Fibroblast of gingiva (primary cell): ENCODE results near the gene CSRP1.
"Not testable (repeated sequence)": the region's sequence is repeated elsewhere in the genome, so short reads cannot be mapped to it uniquely, and the experiment has no call there.

Source experiments
- DNase-seq: peaks from one replicate; pipeline ENCODE4 v3.0.0-alpha.2; 2011; ENCODE audit warnings: low read depth

CSRP1 gene

GRCh38 chr1:201478666-201479065 is 28.3 kb downstream of the CSRP1 start:
- DNase-seq: not testable (repeated sequence)

GRCh38 chr1:201476670-201477344 is 30.1 kb downstream of the CSRP1 start:
- DNase-seq: no peak

GRCh38 chr1:201475915-201476669 is 30.8 kb downstream of the CSRP1 start:
- DNase-seq: no peak

GRCh38 chr1:201475130-201475529 is 31.8 kb downstream of the CSRP1 start:
- DNase-seq: no peak

GRCh38 chr1:201473296-201473695 is 33.6 kb downstream of the CSRP1 start:
- no peak for DNase-seq

GRCh38 chr1:201472321-201472720 is 34.6 kb downstream of the CSRP1 start:
- DNase-seq: not testable (repeated sequence)

- peak; percentile 81 for DNase-seq
Observed at GRCh38 chr1:201471772-201472171, 35.2 kb downstream of the CSRP1 start.

- no peak for DNase-seq
Observed at GRCh38 chr1:201470581-201470980, 36.3 kb downstream of the CSRP1 start.

- DNase-seq: no peak
Observed at GRCh38 chr1:201469645-201470074, 37.3 kb downstream of the CSRP1 start.

GRCh38 chr1:201468844-201469644 is 37.9 kb downstream of the CSRP1 start, which contains the start of gene PHLDA3:
PHLDA3 (minus strand) TSS chr1:201469188; CDS start chr1:201468786, 402 bp downstream.
- DNase-seq: peak; percentile 93

GRCh38 chr1:201468501-201468843 is 38.5 kb downstream of the CSRP1 start:
- peak; percentile 37 for DNase-seq

GRCh38 chr1:201466492-201466891 is 40.4 kb downstream of the CSRP1 start:
- peak; percentile 88 for DNase-seq

GRCh38 chr1:201465698-201466290 is 41.1 kb downstream of the CSRP1 start:
- DNase-seq: no peak

- DNase-seq: peak; percentile 48
Observed at GRCh38 chr1:201463071-201463552, 43.8 kb downstream of the CSRP1 start.

- peak; percentile 98 for DNase-seq
Observed at GRCh38 chr1:201461645-201462441, 45.1 kb downstream of the CSRP1 start.

- peak; percentile 92 for DNase-seq
Observed at GRCh38 chr1:201460814-201461644, 45.9 kb downstream of the CSRP1 start.

- DNase-seq: no peak
Observed at GRCh38 chr1:201459775-201460174, 47.1 kb downstream of the CSRP1 start.

- DNase-seq: no peak
Observed at GRCh38 chr1:201459052-201459451, 47.9 kb downstream of the CSRP1 start.

- peak; percentile 31 for DNase-seq
Observed at GRCh38 chr1:201457508-201457960, 49.4 kb downstream of the CSRP1 start.
